Renal cortical epithelial cell (primary cell): ENCODE measurements around the gene CC2D1A. TPM values are rescaled to one million over a fixed set of nuclear protein-coding genes. Genes with fewer than 3 reads are reported as not detected.

Experiments used
- DNase-seq: peaks from one replicate; pipeline ENCODE4 v3.0.0-alpha.2; 2011; ENCODE audit warnings: low read depth
- total RNA-seq: library from RNA; depleted of rRNA; stranded (reverse); fragments of >200 nt; gene quantifications from 2 replicates; pipeline ENCODE4 v1.2.3, GENCODE V29; 2014

The CC2D1A gene
- total RNA-seq, 1 donor from 2014 or later = 18.1 TPM

DNA sequence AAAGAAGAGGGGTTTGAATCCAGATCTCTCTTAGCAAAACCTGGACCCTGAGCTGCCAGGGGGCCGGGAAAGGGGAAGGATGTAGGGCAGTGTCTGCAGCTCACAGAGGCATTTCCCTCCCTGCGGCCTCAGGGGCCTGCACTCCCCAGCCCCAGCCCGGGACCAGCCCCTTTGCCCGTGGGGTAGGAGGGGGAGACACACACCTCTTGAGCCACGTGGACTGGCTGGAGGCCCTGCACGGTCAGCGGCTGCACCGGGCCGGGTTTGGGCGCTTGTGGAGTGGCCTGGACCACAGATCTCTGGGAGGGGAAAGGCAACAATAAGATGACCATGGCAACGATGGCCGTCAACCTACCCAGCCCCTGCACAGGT is 73.2 kb downstream of the CC2D1A start:
- DNase-seq = no peak

GRCh38 chr19:13979686-13980085 is 73.7 kb downstream of the CC2D1A start:
- DNase-seq = no peak

DNA sequence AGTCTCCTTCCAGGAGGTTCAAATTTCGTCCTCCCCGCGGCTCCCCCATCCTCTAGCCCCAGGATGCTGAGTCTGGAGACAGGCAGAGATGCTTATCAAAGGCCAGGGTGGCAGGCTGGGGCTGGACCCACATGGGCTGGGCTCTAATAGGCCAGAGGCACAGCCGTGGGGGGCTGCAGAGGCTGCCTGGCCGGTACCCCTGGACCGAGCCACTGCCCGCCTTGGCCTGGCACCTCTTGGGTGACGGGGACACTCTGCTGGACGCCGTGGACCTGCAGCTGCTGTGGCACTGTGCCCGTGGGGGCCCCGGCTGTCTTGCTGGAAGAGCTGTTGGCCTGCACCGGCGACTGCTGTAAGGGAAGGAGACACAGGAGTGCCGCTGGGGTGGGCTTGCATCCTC is 74.3 kb downstream of the CC2D1A start:
- DNase-seq = no peak

Other genes with a start within 250 kb of the CC2D1A start
- 29.0 and 33.1 TPM in 2 replicates for gene MRI1, start 141.7 kb upstream of the CC2D1A start, total RNA-seq
- 46.7 and 48.2 TPM in 2 replicates for gene C19orf53, start 131.7 kb upstream of the CC2D1A start, total RNA-seq
- gene ZSWIM4, start 110.8 kb upstream of the CC2D1A start, total RNA-seq = 13.2 and 39.3 TPM in 2 replicates
- gene NANOS3, start 29.1 kb upstream of the CC2D1A start, total RNA-seq = not detected in 2 replicates
- 0.25 and 0.35 TPM in 2 replicates for gene BRME1, start 84 bp upstream of the CC2D1A start, total RNA-seq
- 0.17 and 0.89 TPM in 2 replicates for gene PODNL1, start 32.2 kb downstream of the CC2D1A start, total RNA-seq
- 10.9 and 15.0 TPM in 2 replicates for gene DCAF15, start 46.3 kb downstream of the CC2D1A start, total RNA-seq
- 1.6 and 11.6 TPM in 2 replicates for gene RFX1, start 100.1 kb downstream of the CC2D1A start, total RNA-seq
- not detected in 2 replicates for gene RLN3, start 121.9 kb downstream of the CC2D1A start, total RNA-seq
- 4.7 and 14.1 TPM in 2 replicates for gene IL27RA, start 125.6 kb downstream of the CC2D1A start, total RNA-seq
- 0.35 and 0.70 TPM in 2 replicates for gene PALM3, start 155.9 kb downstream of the CC2D1A start, total RNA-seq
- gene MISP3, start 166.6 kb downstream of the CC2D1A start, total RNA-seq = 1.3 and 1.6 TPM in 2 replicates
- gene C19orf67, start 179.6 kb downstream of the CC2D1A start, total RNA-seq = not detected in 2 replicates
- 13.2 and 35.0 TPM in 2 replicates for gene SAMD1, start 184.6 kb downstream of the CC2D1A start, total RNA-seq
- gene PRKACA, start 211.6 kb downstream of the CC2D1A start, total RNA-seq = 19.1 and 62.4 TPM in 2 replicates
- gene ASF1B, start 230.4 kb downstream of the CC2D1A start, total RNA-seq = 1.1 and 13.7 TPM in 2 replicates